Keratinocyte (primary cell): ENCODE data around the gene NAPB. TPM values are rescaled to one million over a fixed set of nuclear protein-coding genes. Genes with fewer than 3 reads are reported as not detected.

Source experiments
- DNase-seq: peaks from one replicate; pipeline ENCODE4 v3.0.0-alpha.2; 2011; ENCODE audit warnings: low read depth, missing footprints, low spot score
- FAIRE-seq: peaks from 2 replicates; lab custom pipeline; 2011; peaks lifted over from hg19 to GRCh38; lab: Jason Lieb, UNC
- H2AFZ ChIP-seq: 2 replicates; pipeline ENCODE4 v1.6.0; 2012; ENCODE audit warnings: low read length, control low read depth, inconsistent platforms; ENCODE audit not compliant: control insufficient read depth
- H3K27ac ChIP-seq: 2 replicates; pipeline ENCODE4 v1.5.1; 2011; ENCODE audit warnings: low read length; ENCODE audit not compliant: control insufficient read depth, insufficient read depth
- H3K27me3 ChIP-seq: 3 replicates; pipeline ENCODE4 v1.6.0; 2011; ENCODE audit warnings: low read length; ENCODE audit not compliant: control insufficient read depth, insufficient read depth; ENCODE audit errors: extremely low read depth
- H3K36me3 ChIP-seq, 2 experiments: 2 replicates in 1 of 2; 3 replicates in 1 of 2; pipeline ENCODE4 v1.5.1; 2011; ENCODE audit warnings: low read length in 2 of 2, mild to moderate bottlenecking in 1 of 2; ENCODE audit not compliant: control insufficient read depth in 2 of 2, insufficient read depth in 2 of 2; ENCODE audit errors: extremely low read depth in 1 of 2
- H3K4me1 ChIP-seq: 3 replicates; pipeline ENCODE4 v1.5.1; 2011; ENCODE audit warnings: low read length; ENCODE audit not compliant: control insufficient read depth, insufficient read depth; ENCODE audit errors: extremely low read depth
- H3K4me2 ChIP-seq: 3 replicates; pipeline ENCODE4 v1.6.0; 2011; ENCODE audit warnings: low read depth, low read length; ENCODE audit not compliant: control insufficient read depth, insufficient read depth; ENCODE audit errors: extremely low read depth
- H3K4me3 ChIP-seq, 3 experiments: fragments of 200-600 bp in 1 of 3; sonication (generic) in 1 of 3; 2 replicates in 2 of 3; 3 replicates in 1 of 3; pipeline ENCODE4 v1.5.1; 2011 to 2016; ENCODE audit warnings: low read length in 3 of 3, mild to moderate bottlenecking in 3 of 3, control low read depth in 2 of 3, inconsistent platforms in 1 of 3, low read depth in 1 of 3, mixed read lengths in 1 of 3, mixed run types in 1 of 3, moderate library complexity in 1 of 3; ENCODE audit not compliant: control insufficient read depth in 2 of 3, insufficient read depth in 2 of 3; ENCODE audit errors: extremely low read depth in 1 of 3
- H3K79me2 ChIP-seq: 2 replicates; pipeline ENCODE4 v1.6.0; 2012; ENCODE audit warnings: low read length; ENCODE audit not compliant: control insufficient read depth, insufficient read depth
- H3K9ac ChIP-seq: 3 replicates; pipeline ENCODE4 v1.6.0; 2011; ENCODE audit warnings: low read length; ENCODE audit not compliant: control insufficient read depth, insufficient read depth; ENCODE audit errors: extremely low read depth
- H3K9me1 ChIP-seq: 3 replicates; pipeline ENCODE4 v1.6.0; 2011; ENCODE audit warnings: low read length; ENCODE audit not compliant: control insufficient read depth, insufficient read depth; ENCODE audit errors: extremely low read depth
- H3K9me3 ChIP-seq: 2 replicates; pipeline ENCODE4 v1.5.1; 2012; ENCODE audit warnings: low read depth, low read length; ENCODE audit not compliant: control insufficient read depth
- H4K20me1 ChIP-seq: 3 replicates; pipeline ENCODE4 v1.6.0; 2011; ENCODE audit warnings: low read length; ENCODE audit not compliant: control insufficient read depth, insufficient read depth; ENCODE audit errors: extremely low read depth
- EZH2 ChIP-seq: IDR thresholded peaks from one replicate; pipeline ENCODE4 v1.6.1; 2012; ENCODE audit warnings: inconsistent platforms, mild to moderate bottlenecking, low read length, moderate library complexity
- dilution Hi-C: fragments of 300-500 bp; cut with MboI; formaldehyde crosslinking; loops from one replicate; pipeline ENCODE4 v1.7.0; 2020; ENCODE audit warnings: low sequenced_read_pairs; ENCODE audit not compliant: extremely low pct_ligation_motif_present
- polyA plus RNA-seq, 5 experiments: library from polyadenylated mRNA; depleted of rRNA in 3 of 5; stranded (reverse) in 3 of 5; stranded (forward) in 1 of 5; unstranded in 1 of 5; fragments of >200 nt; gene quantifications; 1 replicate in 1 of 5; 2 replicates in 3 of 5; 3 replicates in 1 of 5; pipeline versions ENCODE4 v1.2.1 to v1.2.3, GENCODE V29; 2011 to 2012; ENCODE audit warnings: missing spikeins in 2 of 5, low read depth in 1 of 5, low replicate concordance in 1 of 5
- TF ChIP-seq, protein P1 (sequence below), 3 experiments: IDR thresholded peaks in 1 of 3; conservative IDR thresholded peaks in 1 of 3; optimal IDR thresholded peaks in 1 of 3; 2 replicates in 2 of 3; 3 replicates in 1 of 3; pipeline versions ENCODE3 to v1.5.1; 2011; ENCODE audit warnings: low read length in 3 of 3, mild to moderate bottlenecking in 3 of 3, moderate library complexity in 2 of 3, control low read depth in 1 of 3, inconsistent platforms in 1 of 3; ENCODE audit not compliant: insufficient read depth in 2 of 3; ENCODE audit errors: extremely low read depth in 1 of 3

The NAPB gene
- polyA plus RNA-seq, 1 donor (not counting 4 experiments of a cell fraction or from before 2014, with no cell fraction given) = 11.6 TPM

DNA sequence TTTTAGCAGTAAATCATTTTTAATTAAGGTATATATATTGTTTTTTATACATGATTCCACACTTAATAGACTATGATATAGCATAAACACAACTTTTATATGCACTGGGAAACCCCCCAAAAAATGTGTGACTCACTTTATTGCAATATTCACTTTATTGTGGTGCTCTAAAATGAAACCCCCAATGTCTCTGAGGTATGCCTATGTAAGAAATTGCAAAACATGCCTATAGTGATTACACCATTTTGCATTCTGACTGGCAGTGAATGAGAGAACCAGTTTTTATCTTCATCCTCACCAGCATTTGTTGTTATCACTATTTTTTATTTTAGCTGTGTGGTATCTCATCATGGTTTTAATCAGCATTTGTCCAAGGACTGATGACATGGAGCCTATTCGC, 39.9 kb upstream of the NAPB start:
- no peaks in the 10 kb centered on the region for H3K36me3 ChIP-seq
- no peaks in the 10 kb centered on the region for H3K79me2 ChIP-seq
- H3K4me3 ChIP-seq = no peak overlapping the region
- FAIRE-seq = no peak
- no peak for TF ChIP-seq EZH2
- TF ChIP-seq, protein P1, sequence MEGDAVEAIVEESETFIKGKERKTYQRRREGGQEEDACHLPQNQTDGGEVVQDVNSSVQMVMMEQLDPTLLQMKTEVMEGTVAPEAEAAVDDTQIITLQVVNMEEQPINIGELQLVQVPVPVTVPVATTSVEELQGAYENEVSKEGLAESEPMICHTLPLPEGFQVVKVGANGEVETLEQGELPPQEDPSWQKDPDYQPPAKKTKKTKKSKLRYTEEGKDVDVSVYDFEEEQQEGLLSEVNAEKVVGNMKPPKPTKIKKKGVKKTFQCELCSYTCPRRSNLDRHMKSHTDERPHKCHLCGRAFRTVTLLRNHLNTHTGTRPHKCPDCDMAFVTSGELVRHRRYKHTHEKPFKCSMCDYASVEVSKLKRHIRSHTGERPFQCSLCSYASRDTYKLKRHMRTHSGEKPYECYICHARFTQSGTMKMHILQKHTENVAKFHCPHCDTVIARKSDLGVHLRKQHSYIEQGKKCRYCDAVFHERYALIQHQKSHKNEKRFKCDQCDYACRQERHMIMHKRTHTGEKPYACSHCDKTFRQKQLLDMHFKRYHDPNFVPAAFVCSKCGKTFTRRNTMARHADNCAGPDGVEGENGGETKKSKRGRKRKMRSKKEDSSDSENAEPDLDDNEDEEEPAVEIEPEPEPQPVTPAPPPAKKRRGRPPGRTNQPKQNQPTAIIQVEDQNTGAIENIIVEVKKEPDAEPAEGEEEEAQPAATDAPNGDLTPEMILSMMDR (optimal IDR thresholded peaks at IDR 0.05 in 1 of 3, IDR thresholded peaks at IDR 0.05 in 1 of 3, conservative IDR thresholded peaks at IDR 0.05 in 1 of 3; ENCODE audit: extremely low read depth in 1 of 3, insufficient read depth in 2 of 3, low read length in 3 of 3) = no peak
- dilution Hi-C loops = no loop called here
- no peaks in the 10 kb centered on the region for H4K20me1 ChIP-seq
- no peak overlapping the region for H2AFZ ChIP-seq
- no peaks in the 10 kb centered on the region for H3K4me1 ChIP-seq
- no peaks in the 10 kb centered on the region for H3K9me3 ChIP-seq
- no peaks in the 10 kb centered on the region for H3K27me3 ChIP-seq
- no peak overlapping the region for H3K27ac ChIP-seq
- no peak overlapping the region for H3K4me2 ChIP-seq
- no peak for DNase-seq
- H3K9me1 ChIP-seq = no peaks in the 10 kb centered on the region
- H3K9ac ChIP-seq = no peak overlapping the region

DNA sequence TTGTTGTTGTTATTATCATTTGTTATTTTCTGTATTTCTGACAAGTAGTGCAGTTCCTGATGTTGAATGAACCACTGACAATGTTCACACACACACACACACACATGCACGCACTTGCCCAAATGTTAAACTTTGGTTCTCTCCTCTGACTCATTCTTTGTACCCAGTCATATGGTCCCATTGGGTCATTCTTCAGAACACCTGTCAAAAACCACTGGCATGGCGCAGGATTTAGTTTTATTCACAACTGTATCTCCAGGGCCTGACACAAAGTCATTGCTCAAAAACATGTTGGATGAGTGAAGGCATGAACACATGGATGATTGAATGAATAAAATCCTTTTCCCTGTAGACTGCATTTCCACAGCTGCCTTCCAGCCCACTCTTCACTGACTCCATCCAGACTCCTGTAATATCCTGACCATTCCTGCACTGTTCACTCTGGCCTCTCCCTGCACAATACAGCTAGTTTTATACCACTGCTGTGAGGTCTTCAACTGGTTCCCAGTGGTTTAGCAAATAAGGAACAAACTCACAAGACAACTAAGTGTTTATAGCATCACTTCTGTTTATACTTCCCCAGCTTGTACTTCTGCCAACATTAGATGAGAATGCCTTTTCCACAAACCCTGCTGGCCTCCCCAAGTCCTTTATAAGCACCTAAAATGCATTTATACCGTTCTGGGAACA, 38.3 kb upstream of the NAPB start:
- Histone ChIP-seq H3K36me3 (no peaks in the 10 kb centered on the region), H3K79me2 (no peaks in the 10 kb centered on the region), H3K27me3 (no peaks in the 10 kb centered on the region), H2AFZ (no peak overlapping the region), H3K4me1 (no peaks in the 10 kb centered on the region), H3K9me1 (no peaks in the 10 kb centered on the region), H3K4me3 (no peak overlapping the region), H3K9ac (no peak overlapping the region), H3K9me3 (no peaks in the 10 kb centered on the region), H4K20me1 (no peaks in the 10 kb centered on the region), H3K4me2 (no peak overlapping the region), H3K27ac (no peak overlapping the region)
- dilution Hi-C loops = no loop called here
- no peak for FAIRE-seq
- DNase-seq = no peak
- TF ChIP-seq, protein P1 (optimal IDR thresholded peaks at IDR 0.05 in 1 of 3, IDR thresholded peaks at IDR 0.05 in 1 of 3, conservative IDR thresholded peaks at IDR 0.05 in 1 of 3; ENCODE audit: extremely low read depth in 1 of 3, insufficient read depth in 2 of 3, low read length in 3 of 3) = no peak
- no peak for TF ChIP-seq EZH2
